ENCODE data around the gene KCNK6.
"Not testable (repeated sequence)": the region's sequence is repeated elsewhere in the genome, so short reads cannot be mapped to it uniquely, and the experiment has no call there.

KCNK6 gene

GRCh38 chr19:38324431-38324830, 4.8 kb downstream of the KCNK6 start:
- DNase-seq: no peak

DNA sequence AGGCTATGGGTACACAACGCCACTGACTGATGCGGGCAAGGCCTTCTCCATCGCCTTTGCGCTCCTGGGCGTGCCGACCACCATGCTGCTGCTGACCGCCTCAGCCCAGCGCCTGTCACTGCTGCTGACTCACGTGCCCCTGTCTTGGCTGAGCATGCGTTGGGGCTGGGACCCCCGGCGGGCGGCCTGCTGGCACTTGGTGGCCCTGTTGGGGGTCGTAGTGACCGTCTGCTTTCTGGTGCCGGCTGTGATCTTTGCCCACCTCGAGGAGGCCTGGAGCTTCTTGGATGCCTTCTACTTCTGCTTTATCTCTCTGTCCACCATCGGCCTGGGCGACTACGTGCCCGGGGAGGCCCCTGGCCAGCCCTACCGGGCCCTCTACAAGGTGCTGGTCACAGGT, 6.9 kb downstream of the KCNK6 start:
- no peak for DNase-seq

DNA sequence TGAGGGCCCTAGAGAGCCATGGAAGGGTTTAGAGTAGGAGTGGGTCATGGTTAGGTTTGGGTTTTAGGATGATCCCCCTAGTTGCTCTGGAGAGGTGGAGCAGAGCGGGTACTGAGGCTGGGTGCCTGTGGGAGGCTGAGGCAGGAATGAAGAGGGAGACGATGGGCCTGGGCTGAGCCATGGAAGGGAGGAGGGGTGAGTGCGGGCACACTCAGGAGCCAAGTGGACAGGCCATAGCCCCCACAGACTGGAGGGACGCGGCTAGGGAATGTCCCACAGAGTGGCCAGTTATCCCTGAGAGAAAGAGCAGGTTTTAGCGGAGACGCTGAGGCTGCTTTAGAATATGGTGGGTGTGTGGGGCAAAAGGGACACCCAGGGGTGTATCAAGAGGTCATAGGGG, 10.0 kb downstream of the KCNK6 start:
- no peak for DNase-seq

DNA sequence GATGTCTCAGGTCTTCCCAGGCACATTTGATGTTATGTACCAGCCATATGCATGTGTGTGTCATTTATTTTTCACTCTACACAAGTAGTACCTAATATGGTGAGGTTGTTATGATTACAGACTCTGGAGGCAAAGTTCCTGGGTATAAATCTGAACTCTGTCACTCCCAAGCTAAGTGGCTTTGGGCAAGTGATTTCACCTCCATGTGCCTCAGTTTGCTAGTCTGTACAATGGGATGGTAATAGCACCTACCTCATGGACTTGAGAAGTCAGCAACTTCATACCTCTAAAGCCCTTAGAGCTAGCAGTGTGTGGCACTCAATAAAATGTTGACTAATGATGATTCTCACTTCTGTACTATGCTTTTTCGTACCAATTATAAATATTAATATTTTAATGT, 12.1 kb downstream of the KCNK6 start:
- DNase-seq: no peak

DNA sequence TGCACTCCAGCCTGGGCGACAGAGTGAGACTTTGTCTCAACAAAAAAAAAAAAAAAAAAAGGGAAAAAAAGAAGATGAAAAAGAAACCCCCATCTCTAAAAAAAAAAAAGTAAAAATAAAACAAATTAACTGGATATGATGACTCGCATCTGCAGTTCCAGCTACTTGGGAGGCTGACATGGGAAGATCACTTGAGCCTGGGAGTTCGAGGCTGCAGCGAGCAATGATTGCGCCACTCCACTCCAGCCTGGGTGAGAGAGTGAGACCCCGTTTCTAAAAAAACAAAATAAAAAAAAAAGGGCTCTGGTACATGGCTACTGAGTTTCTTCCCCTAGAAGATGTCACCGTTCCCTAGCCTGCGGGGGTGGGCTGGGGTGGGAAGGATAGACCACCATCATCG, 13.6 kb downstream of the KCNK6 start:
- peak; percentile 21 for DNase-seq

DNA sequence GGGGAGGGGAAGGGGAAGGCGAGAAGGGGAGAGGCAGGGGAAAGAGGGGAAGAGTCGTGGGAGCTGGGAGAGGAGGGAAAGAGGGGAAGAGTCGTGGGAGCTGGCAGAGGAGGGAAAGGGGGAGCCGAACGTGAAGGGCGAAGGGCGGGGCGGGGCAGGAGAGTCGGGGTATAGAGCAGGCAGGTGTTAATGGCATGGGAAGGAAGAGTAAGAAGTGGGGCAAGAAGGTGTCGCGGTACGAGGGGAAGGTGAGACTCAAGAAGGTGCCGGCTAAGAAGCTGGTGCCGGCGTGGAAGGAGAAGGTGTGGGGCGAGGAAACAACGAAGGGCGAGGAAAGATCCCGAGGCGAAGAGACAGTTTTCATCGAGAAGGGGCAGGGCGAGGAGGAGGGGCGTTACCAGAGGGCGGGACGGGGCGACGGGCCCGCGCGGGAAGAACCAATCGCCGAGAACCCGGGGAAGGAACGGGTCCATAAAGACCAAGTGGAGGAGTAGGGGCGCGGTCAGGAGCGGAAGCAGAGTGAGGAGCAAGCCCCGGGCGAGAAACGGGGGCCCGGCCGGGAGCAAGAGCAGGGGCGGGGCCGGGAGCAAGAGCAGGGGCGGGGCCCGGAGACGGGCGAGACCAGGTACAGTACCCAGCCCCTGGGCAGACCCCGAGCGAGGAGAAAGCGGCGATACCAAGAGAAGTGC, 16.4 kb downstream of the KCNK6 start:
- peak; percentile 96 for DNase-seq

GRCh38 chr19:38336638-38337359, 17.2 kb downstream of the KCNK6 start:
- DNase-seq: peak; percentile 87

- no peak for DNase-seq
Observed at GRCh38 chr19:38337360-38337653, 17.7 kb downstream of the KCNK6 start.

- DNase-seq: not testable (repeated sequence)
Observed at GRCh38 chr19:38339011-38339410, 19.4 kb downstream of the KCNK6 start.

DNA sequence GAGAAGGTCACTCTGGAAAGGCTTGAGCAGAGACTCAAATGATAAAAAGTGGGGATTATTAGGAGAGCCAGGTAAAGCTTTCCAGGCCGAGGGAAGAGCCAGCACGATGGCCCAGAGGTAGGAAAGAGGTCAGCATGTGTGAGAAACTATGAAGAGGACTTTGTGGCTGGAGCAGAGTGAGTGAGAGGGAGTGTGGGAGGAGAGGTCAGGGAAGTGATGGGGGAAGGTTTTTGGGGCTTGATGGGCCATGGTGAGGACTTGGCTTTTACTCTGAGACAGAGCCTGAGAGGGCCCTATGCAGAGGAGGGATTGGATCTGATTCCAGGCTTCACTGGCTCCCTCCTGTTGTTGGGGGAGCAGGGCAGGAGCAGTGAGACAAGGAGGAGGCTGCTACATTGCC, 21.3 kb downstream of the KCNK6 start:
- DNase-seq: no peak

- DNase-seq: no peak
Observed at GRCh38 chr19:38346837-38347236, 27.2 kb downstream of the KCNK6 start.

DNA sequence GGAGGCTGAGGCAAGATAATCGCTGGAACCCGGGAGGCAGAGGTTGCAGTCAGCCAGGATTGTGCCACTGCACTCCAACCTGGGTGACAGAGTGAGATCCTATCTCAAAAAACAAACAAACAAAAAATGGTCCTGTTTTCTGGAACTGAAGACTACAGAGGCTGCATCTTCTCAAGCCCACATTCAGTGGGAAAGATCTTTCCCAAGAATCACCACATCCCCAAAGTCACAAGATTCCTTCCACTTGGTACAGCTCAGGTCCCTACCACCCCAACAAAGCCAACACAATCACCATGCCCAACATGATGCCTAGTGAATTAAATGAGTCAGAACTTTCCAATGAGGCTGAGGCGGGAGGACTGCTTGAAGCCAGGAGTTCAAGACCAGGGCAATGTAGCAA, 31.2 kb downstream of the KCNK6 start:
- DNase-seq: no peak

DNA sequence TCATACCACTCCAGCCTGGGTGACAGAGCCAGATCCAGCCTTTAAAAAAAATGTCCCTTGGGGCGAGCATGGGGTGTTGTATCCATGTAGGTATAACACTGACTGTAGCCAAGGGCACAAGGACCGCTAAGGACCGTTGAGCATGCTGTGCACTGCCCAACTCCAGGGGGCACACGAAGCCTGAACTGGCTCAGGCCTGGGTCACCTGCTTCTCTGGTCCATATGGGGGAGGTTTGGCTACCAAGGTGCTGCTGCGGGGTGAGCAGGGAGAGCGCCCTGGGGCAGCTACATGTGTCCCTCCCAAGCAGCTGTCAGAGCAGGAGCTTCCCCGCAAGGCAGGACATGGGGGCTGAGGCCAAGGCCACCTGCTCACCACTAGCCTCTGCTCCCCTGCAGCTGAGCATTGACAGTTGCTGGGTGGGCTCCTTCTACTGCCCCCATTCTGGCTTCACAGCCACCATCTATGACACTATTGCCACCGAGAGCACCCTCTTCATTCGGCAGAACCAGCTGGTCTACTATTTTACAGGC, 32.3 kb downstream of the KCNK6 start:
- DNase-seq: no peak

DNA sequence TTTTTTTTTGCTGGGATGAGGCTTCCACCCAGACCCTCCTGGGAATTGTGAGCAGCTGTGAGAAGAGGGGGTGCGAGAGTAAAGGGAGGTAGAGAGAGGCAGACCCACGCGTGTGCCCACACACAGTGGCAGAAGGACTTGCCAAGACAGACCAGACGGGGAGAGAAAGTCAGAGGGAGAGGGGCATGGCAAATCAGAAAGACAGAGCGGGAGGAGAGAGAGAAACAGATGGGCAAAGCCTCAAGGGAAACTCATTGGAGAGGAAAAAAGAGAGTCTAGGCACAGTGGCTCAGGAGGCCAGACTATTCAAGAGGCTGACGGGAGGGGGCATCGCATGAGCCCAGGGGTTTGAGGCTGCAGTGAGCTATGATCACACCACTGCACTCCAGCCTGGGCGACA, 33.0 kb downstream of the KCNK6 start:
- DNase-seq: no peak

- no peak for DNase-seq
Observed at GRCh38 chr19:38355728-38356725, 36.4 kb downstream of the KCNK6 start.

GRCh38 chr19:38358071-38358470, 38.4 kb downstream of the KCNK6 start:
- no peak for DNase-seq

GRCh38 chr19:38359242-38360021, 39.8 kb downstream of the KCNK6 start:
- no peak for DNase-seq

DNA sequence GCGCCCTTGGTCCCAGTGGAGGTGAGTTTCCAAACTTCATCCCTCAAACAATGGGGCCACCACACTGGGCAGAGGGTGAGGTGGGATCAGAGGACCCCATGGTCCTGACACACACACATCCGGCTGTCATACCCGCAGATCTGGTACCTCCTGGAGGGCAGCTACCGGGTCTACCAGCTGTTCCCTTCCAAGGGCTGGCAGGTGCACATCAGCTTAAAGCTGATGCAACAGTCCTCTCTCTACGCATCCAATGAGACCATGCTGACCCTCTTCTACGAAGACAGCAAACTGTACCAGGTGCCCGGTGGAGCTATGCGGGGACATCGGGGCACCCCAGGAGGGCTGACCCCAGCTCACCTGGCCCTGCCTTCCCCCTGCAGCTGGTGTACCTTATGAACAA, 40.7 kb downstream of the KCNK6 start:
- no peak for DNase-seq

- no peak for DNase-seq
Observed at GRCh38 chr19:38360839-38361631, 41.4 kb downstream of the KCNK6 start.

DNA sequence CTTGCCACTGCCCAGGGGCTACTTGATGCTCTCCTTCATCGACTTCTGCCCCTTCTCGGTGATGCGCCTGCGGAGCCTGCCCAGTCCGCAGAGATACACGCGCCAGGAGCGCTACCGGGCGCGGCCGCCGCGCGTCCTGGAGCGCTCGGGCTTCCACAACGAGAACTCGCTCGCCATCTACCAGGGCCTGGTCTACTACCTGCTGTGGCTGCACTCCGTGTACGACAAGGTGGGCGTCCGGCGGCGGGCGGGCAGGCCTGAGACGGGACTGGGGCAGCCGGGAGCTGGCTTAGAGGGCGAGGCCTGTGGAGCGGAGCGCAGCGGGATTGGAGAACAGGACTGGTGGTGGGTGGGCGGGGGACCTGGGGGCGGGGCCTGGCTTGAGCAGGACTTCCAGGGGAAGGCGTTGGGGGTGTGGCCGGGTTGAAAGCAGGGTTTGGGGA, 42.0 kb downstream of the KCNK6 start:
- DNase-seq: peak; percentile 66

Data from fibroblast of skin of scalp (primary cell).